ENCODE results near the gene OTOP3. TPM values are rescaled to one million over a fixed set of nuclear protein-coding genes. Genes with fewer than 3 reads are reported as not detected.

Gene OTOP3
- total RNA-seq, 1 experiment from 2014 or later = not detected

GRCh38 chr17:74975943-74976342, 40.2 kb downstream of the OTOP3 start:
- ATAC-seq (no peak), DNase-seq (no peak)
- TF ChIP-seq EZH2phosphoT487 (IDR thresholded peaks at IDR 0.05; ENCODE audit: borderline replicate concordance, low read length) (no peak), EZH2 (IDR thresholded peaks at IDR 0.05; ENCODE audit: low read length, unreplicated experiment) (no peak), CTCF (conservative IDR thresholded peaks at IDR 0.05; ENCODE audit: low read depth, low read length) (no peak)
- intact Hi-C loops (cut with micrococcal nuclease) = no loop called here
- Histone ChIP-seq H3K4me1 (ENCODE audit: insufficient read depth, low read length) (peaks cover 10% of the 10 kb centered on the region), H3K36me3 (ENCODE audit: low read depth, low read length) (no peaks in the 10 kb centered on the region), H2AFZ (ENCODE audit: low read length) (no peak overlapping the region), H3K27me3 (ENCODE audit: low read length) (no peaks in the 10 kb centered on the region), H3K9me2 (replicated peaks; ENCODE audit: low read length) (no peaks in the 10 kb centered on the region), H3F3A (ENCODE audit: low read length, unreplicated experiment) (no peaks in the 10 kb centered on the region), H3K27ac (ENCODE audit: low read length) (no peak overlapping the region), H3K4me2 (ENCODE audit: low read length) (no peak overlapping the region), H3K79me2 (ENCODE audit: low read length) (peaks cover 10% of the 10 kb centered on the region), H3K4me3 (ENCODE audit: low read length) (no peak overlapping the region), H3K9me3 (ENCODE audit: low read length) (no peaks in the 10 kb centered on the region), H3K9ac (ENCODE audit: low read length) (no peak overlapping the region), H4K20me1 (ENCODE audit: low read length) (no peaks in the 10 kb centered on the region)
- BruUV-seq (replicated peaks) = no TSS peak
- POLR2A ChIA-PET (ENCODE audit: unreplicated experiment) = no interaction called here
- CTCF ChIA-PET = no interaction called here

GRCh38 chr17:74977802-74978201, 42.1 kb downstream of the OTOP3 start:
- DNase-seq (no peak), ATAC-seq (no peak)
- Histone ChIP-seq H3K9ac (ENCODE audit: low read length) (no peak overlapping the region), H3K9me3 (ENCODE audit: low read length) (no peaks in the 10 kb centered on the region), H2AFZ (ENCODE audit: low read length) (no peak overlapping the region), H3K27ac (ENCODE audit: low read length) (no peak overlapping the region), H3K4me1 (ENCODE audit: insufficient read depth, low read length) (peaks cover 12% of the 10 kb centered on the region), H3K27me3 (ENCODE audit: low read length) (no peaks in the 10 kb centered on the region), H3K36me3 (ENCODE audit: low read depth, low read length) (no peaks in the 10 kb centered on the region), H3K4me3 (ENCODE audit: low read length) (no peak overlapping the region), H3K79me2 (ENCODE audit: low read length) (no peaks in the 10 kb centered on the region), H3F3A (ENCODE audit: low read length, unreplicated experiment) (no peaks in the 10 kb centered on the region), H4K20me1 (ENCODE audit: low read length) (no peaks in the 10 kb centered on the region), H3K9me2 (replicated peaks; ENCODE audit: low read length) (no peaks in the 10 kb centered on the region), H3K4me2 (ENCODE audit: low read length) (no peak overlapping the region)
- TF ChIP-seq EZH2 (IDR thresholded peaks at IDR 0.05; ENCODE audit: low read length, unreplicated experiment) = no peak
- TF ChIP-seq EZH2phosphoT487 (IDR thresholded peaks at IDR 0.05; ENCODE audit: borderline replicate concordance, low read length) = no peak
- TF ChIP-seq CTCF (conservative IDR thresholded peaks at IDR 0.05; ENCODE audit: low read depth, low read length) = no peak
- POLR2A ChIA-PET (ENCODE audit: unreplicated experiment) = no interaction called here
- CTCF ChIA-PET = no interaction called here
- intact Hi-C loops (cut with micrococcal nuclease) = no loop called here
- BruUV-seq (replicated peaks) = no TSS peak

GRCh38 chr17:74978240-74978639, 42.5 kb downstream of the OTOP3 start:
- no peaks in the 10 kb centered on the region for H3K9me2 ChIP-seq (replicated peaks; ENCODE audit: low read length)
- TF ChIP-seq CTCF (conservative IDR thresholded peaks at IDR 0.05; ENCODE audit: low read depth, low read length) (no peak), EZH2phosphoT487 (IDR thresholded peaks at IDR 0.05; ENCODE audit: borderline replicate concordance, low read length) (no peak), EZH2 (IDR thresholded peaks at IDR 0.05; ENCODE audit: low read length, unreplicated experiment) (no peak)
- H3K9ac ChIP-seq (ENCODE audit: low read length) = no peak overlapping the region
- intact Hi-C loops (cut with micrococcal nuclease) = no loop called here
- DNase-seq (no peak), ATAC-seq (no peak)
- no peaks in the 10 kb centered on the region for H3K9me3 ChIP-seq (ENCODE audit: low read length)
- no peak overlapping the region for H3K4me3 ChIP-seq (ENCODE audit: low read length)
- H3F3A ChIP-seq (ENCODE audit: low read length, unreplicated experiment) = no peaks in the 10 kb centered on the region
- H3K36me3 ChIP-seq (ENCODE audit: low read depth, low read length) = no peaks in the 10 kb centered on the region
- no peak overlapping the region for H3K27ac ChIP-seq (ENCODE audit: low read length)
- no peak overlapping the region for H2AFZ ChIP-seq (ENCODE audit: low read length)
- BruUV-seq (replicated peaks) = no TSS peak
- H4K20me1 ChIP-seq (ENCODE audit: low read length) = no peaks in the 10 kb centered on the region
- ChIA-PET CTCF (no interaction called here), POLR2A (ENCODE audit: unreplicated experiment) (no interaction called here)
- H3K4me1 ChIP-seq (ENCODE audit: insufficient read depth, low read length) = peaks cover 12% of the 10 kb centered on the region
- H3K79me2 ChIP-seq (ENCODE audit: low read length) = no peaks in the 10 kb centered on the region
- H3K27me3 ChIP-seq (ENCODE audit: low read length) = no peaks in the 10 kb centered on the region
- H3K4me2 ChIP-seq (ENCODE audit: low read length) = no peak overlapping the region

Data from PC-3 (cell line).